Liver (tissue), 3 donors: ENCODE measurements around the gene C1S.

Experiments
- EGR1 ChIP-seq, 2 donors: IDR thresholded peaks; 2 replicates each; pipeline ENCODE4 v1.6.1; 2016 to 2018; ENCODE audit warnings: antibody characterized with exemption in 2 of 2, low read depth in 2 of 2
- GABPA ChIP-seq, 2 donors: IDR thresholded peaks in 1 of 2; conservative IDR thresholded peaks in 1 of 2; 2 replicates each; pipeline ENCODE4 v1.6.1; 2016; ENCODE audit warnings: antibody characterized with exemption in 2 of 2, mild to moderate bottlenecking in 1 of 2, moderate library complexity in 1 of 2
- HNF4A ChIP-seq, 2 donors: conservative IDR thresholded peaks; 2 replicates each; pipeline ENCODE4 v1.6.1; 2016; ENCODE audit warnings: antibody characterized with exemption in 2 of 2, mild to moderate bottlenecking in 2 of 2
- HNF4G ChIP-seq: IDR thresholded peaks from 2 replicates; pipeline ENCODE4 v1.6.1; 2016; ENCODE audit warnings: antibody characterized with exemption
- JUND ChIP-seq, 2 donors: IDR thresholded peaks; 2 replicates each; pipeline ENCODE4 v1.6.1; 2016; ENCODE audit warnings: antibody characterized with exemption in 2 of 2
- RAD21 ChIP-seq, 2 donors: IDR thresholded peaks; 2 replicates each; pipeline ENCODE4 v1.6.1; 2016; ENCODE audit warnings: antibody characterized with exemption in 2 of 2, mild to moderate bottlenecking in 2 of 2
- RXRA ChIP-seq, 2 donors: IDR thresholded peaks; 2 replicates each; pipeline ENCODE4 v1.6.1; 2017 to 2018; ENCODE audit warnings: antibody characterized with exemption in 2 of 2, mild to moderate bottlenecking in 1 of 2
- SP1 ChIP-seq: IDR thresholded peaks from 2 replicates; pipeline ENCODE4 v1.6.1; 2018; ENCODE audit warnings: antibody characterized with exemption, mild to moderate bottlenecking
- TAF1 ChIP-seq: conservative IDR thresholded peaks from 2 replicates; pipeline ENCODE4 v1.6.1; 2016; ENCODE audit warnings: antibody characterized with exemption, mild to moderate bottlenecking
- TF ChIP-seq, protein P1 (sequence below): fragments of 150-350 bp; IDR thresholded peaks from 2 replicates; pipeline ENCODE4 v1.5.1; 2017; ENCODE audit warnings: improper control_type of control experiment, low read depth, low read length; ENCODE audit not compliant: missing input control
- TF ChIP-seq, protein P2 (sequence below): IDR thresholded peaks from 2 replicates; pipeline ENCODE4 v1.6.1; 2016; ENCODE audit warnings: antibody characterized with exemption
- TF ChIP-seq, protein P3 (sequence below): IDR thresholded peaks from 2 replicates; pipeline ENCODE4 v1.6.1; 2016; ENCODE audit warnings: antibody characterized with exemption, mild to moderate bottlenecking
- TF ChIP-seq, protein P4 (sequence below): IDR thresholded peaks from 2 replicates; pipeline ENCODE4 v1.6.1; 2016; ENCODE audit warnings: antibody characterized with exemption
- TF ChIP-seq, protein P5 (sequence below): IDR thresholded peaks from 2 replicates; pipeline ENCODE4 v1.6.1; 2016; ENCODE audit warnings: antibody characterized with exemption
- donor health status: healthy.
- donor health status: healthy.

DNA sequence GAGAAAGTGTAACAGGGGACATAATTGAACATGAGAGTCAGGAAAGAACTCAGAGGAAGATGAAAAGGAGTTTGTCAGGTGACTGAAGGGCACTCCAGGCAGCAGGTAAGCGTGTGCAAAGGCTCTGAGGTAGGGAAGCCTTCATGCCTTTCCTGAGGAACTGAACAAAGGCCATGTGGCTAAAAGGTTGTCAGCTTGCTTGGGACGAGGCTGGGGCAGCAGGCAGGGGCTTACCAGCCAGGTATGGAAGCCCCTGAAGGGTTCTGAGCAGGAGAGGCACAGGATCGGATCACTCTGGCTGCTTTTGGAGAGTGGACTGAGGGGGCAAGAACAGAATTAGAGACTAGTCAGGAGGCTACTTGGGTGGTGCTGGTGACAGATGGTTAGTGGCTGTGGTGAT is 47.4 kb upstream of the C1S start:
- TF ChIP-seq SP1, result no peak
- TF ChIP-seq, protein P1, sequence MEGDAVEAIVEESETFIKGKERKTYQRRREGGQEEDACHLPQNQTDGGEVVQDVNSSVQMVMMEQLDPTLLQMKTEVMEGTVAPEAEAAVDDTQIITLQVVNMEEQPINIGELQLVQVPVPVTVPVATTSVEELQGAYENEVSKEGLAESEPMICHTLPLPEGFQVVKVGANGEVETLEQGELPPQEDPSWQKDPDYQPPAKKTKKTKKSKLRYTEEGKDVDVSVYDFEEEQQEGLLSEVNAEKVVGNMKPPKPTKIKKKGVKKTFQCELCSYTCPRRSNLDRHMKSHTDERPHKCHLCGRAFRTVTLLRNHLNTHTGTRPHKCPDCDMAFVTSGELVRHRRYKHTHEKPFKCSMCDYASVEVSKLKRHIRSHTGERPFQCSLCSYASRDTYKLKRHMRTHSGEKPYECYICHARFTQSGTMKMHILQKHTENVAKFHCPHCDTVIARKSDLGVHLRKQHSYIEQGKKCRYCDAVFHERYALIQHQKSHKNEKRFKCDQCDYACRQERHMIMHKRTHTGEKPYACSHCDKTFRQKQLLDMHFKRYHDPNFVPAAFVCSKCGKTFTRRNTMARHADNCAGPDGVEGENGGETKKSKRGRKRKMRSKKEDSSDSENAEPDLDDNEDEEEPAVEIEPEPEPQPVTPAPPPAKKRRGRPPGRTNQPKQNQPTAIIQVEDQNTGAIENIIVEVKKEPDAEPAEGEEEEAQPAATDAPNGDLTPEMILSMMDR, result no peak
- no peak for TF ChIP-seq JUND (IDR thresholded peaks at IDR 0.05)
- TF ChIP-seq, protein P2, sequence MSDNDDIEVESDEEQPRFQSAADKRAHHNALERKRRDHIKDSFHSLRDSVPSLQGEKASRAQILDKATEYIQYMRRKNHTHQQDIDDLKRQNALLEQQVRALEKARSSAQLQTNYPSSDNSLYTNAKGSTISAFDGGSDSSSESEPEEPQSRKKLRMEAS, result no peak
- TF ChIP-seq HNF4G, result no peak
- TF ChIP-seq RAD21 (IDR thresholded peaks at IDR 0.05), result no peak
- TF ChIP-seq TAF1, result no peak
- no peak for TF ChIP-seq GABPA (IDR thresholded peaks at IDR 0.05 in 1 of 2, conservative IDR thresholded peaks at IDR 0.05 in 1 of 2)
- TF ChIP-seq RXRA (IDR thresholded peaks at IDR 0.05), result no peak
- TF ChIP-seq HNF4A (conservative IDR thresholded peaks at IDR 0.05), result no peak
- TF ChIP-seq, protein P3, sequence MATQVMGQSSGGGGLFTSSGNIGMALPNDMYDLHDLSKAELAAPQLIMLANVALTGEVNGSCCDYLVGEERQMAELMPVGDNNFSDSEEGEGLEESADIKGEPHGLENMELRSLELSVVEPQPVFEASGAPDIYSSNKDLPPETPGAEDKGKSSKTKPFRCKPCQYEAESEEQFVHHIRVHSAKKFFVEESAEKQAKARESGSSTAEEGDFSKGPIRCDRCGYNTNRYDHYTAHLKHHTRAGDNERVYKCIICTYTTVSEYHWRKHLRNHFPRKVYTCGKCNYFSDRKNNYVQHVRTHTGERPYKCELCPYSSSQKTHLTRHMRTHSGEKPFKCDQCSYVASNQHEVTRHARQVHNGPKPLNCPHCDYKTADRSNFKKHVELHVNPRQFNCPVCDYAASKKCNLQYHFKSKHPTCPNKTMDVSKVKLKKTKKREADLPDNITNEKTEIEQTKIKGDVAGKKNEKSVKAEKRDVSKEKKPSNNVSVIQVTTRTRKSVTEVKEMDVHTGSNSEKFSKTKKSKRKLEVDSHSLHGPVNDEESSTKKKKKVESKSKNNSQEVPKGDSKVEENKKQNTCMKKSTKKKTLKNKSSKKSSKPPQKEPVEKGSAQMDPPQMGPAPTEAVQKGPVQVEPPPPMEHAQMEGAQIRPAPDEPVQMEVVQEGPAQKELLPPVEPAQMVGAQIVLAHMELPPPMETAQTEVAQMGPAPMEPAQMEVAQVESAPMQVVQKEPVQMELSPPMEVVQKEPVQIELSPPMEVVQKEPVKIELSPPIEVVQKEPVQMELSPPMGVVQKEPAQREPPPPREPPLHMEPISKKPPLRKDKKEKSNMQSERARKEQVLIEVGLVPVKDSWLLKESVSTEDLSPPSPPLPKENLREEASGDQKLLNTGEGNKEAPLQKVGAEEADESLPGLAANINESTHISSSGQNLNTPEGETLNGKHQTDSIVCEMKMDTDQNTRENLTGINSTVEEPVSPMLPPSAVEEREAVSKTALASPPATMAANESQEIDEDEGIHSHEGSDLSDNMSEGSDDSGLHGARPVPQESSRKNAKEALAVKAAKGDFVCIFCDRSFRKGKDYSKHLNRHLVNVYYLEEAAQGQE, result no peak
- TF ChIP-seq EGR1 (IDR thresholded peaks at IDR 0.05; ENCODE audit: low read depth in 2 of 2), result no peak
- TF ChIP-seq, protein P4, sequence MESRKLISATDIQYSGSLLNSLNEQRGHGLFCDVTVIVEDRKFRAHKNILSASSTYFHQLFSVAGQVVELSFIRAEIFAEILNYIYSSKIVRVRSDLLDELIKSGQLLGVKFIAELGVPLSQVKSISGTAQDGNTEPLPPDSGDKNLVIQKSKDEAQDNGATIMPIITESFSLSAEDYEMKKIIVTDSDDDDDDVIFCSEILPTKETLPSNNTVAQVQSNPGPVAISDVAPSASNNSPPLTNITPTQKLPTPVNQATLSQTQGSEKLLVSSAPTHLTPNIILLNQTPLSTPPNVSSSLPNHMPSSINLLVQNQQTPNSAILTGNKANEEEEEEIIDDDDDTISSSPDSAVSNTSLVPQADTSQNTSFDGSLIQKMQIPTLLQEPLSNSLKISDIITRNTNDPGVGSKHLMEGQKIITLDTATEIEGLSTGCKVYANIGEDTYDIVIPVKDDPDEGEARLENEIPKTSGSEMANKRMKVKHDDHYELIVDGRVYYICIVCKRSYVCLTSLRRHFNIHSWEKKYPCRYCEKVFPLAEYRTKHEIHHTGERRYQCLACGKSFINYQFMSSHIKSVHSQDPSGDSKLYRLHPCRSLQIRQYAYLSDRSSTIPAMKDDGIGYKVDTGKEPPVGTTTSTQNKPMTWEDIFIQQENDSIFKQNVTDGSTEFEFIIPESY, result no peak
- TF ChIP-seq, protein P5, sequence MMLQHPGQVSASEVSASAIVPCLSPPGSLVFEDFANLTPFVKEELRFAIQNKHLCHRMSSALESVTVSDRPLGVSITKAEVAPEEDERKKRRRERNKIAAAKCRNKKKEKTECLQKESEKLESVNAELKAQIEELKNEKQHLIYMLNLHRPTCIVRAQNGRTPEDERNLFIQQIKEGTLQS, result no peak
